Panc1 (cell line): Measurements from ENCODE around the gene FAM237B. TPM values are rescaled to one million over a fixed set of nuclear protein-coding genes. Genes with fewer than 3 reads are reported as not detected.

Source experiments
- ATAC-seq: fragments of 200-7000 bp; cut with Tn5 transposase; 2 replicates; pipeline ENCODE4 v1.9.1; 2020; ENCODE audit warnings: mild to moderate bottlenecking, moderate library complexity
- BruUV-seq: library from RNA; stranded (reverse); fragments of 400-500 nt; replicated peaks from 2 replicates; lab custom pipeline; 2021; lab: Mats Ljungman, UMichigan
- CTCF ChIA-PET: fragments of 300-600 bp; sonication (Branson Sonifier 250); formaldehyde crosslinking; loops from one replicate; lab custom pipeline; 2022; ENCODE audit warnings: antibody characterized with exemption; lab: Charles Lee
- POLR2A ChIA-PET: fragments of 300-600 bp; sonication (Branson Sonifier 250); formaldehyde crosslinking; loops from one replicate; lab custom pipeline; 2022; ENCODE audit warnings: antibody characterized with exemption; lab: Charles Lee
- DNase-seq: peaks from one replicate; pipeline ENCODE4 v3.0.0-alpha.2; 2010; ENCODE audit warnings: low read depth, low spot score
- H3K27ac ChIP-seq: 2 replicates; pipeline ENCODE4 v1.5.1; 2011; ENCODE audit warnings: mild to moderate bottlenecking, low read length, inconsistent platforms
- H3K27me3 ChIP-seq: fragments of 200-500 bp; sonication (Bioruptor generic); 2 replicates; pipeline ENCODE4 v1.6.0; 2014; ENCODE audit warnings: low read length, inconsistent platforms; ENCODE audit not compliant: control insufficient read depth, insufficient read depth
- H3K36me3 ChIP-seq: fragments of 200-500 bp; sonication (Bioruptor generic); 2 replicates; pipeline ENCODE4 v1.5.1; 2014; ENCODE audit warnings: inconsistent platforms, mild to moderate bottlenecking, low read length, moderate library complexity; ENCODE audit not compliant: control insufficient read depth, insufficient read depth
- H3K4me1 ChIP-seq: 2 replicates; pipeline ENCODE4 v1.5.1; 2011; ENCODE audit warnings: inconsistent platforms, mild to moderate bottlenecking, low read length, moderate library complexity; ENCODE audit not compliant: control insufficient read depth, insufficient read depth
- H3K4me3 ChIP-seq, 2 experiments: 2 replicates each; pipeline ENCODE4 v1.5.1; 2011 to 2012; ENCODE audit warnings: low read depth in 2 of 2, low read length in 2 of 2, mild to moderate bottlenecking in 2 of 2, inconsistent platforms in 1 of 2, moderate library complexity in 1 of 2
- H3K9me3 ChIP-seq: fragments of 200-500 bp; sonication (Bioruptor generic); 2 replicates; pipeline ENCODE4 v1.5.1; 2014; ENCODE audit warnings: low read depth, mild to moderate bottlenecking, inconsistent platforms, low read length, moderate library complexity; ENCODE audit not compliant: control insufficient read depth, insufficient read depth
- POLR2AphosphoS5 ChIP-seq: IDR thresholded peaks from 2 replicates; pipeline ENCODE4 v1.6.1; 2012; ENCODE audit warnings: mild to moderate bottlenecking, low read depth, low read length, moderate library complexity
- REST ChIP-seq, 2 experiments: IDR thresholded peaks; 2 replicates each; pipeline ENCODE4 v1.6.1; 2011 to 2012; ENCODE audit warnings: low read depth in 2 of 2, control low read depth in 1 of 2, low read length in 1 of 2, mild to moderate bottlenecking in 1 of 2, moderate library complexity in 1 of 2; ENCODE audit not compliant: insufficient read depth in 1 of 2
- SIN3A ChIP-seq: IDR thresholded peaks from 2 replicates; pipeline ENCODE4 v1.6.1; 2012; ENCODE audit warnings: low read depth, mild to moderate bottlenecking, low read length, moderate library complexity, borderline replicate concordance; ENCODE audit not compliant: insufficient read depth
- TCF7L2 ChIP-seq: IDR thresholded peaks from 2 replicates; pipeline ENCODE4 v1.6.1; 2011; ENCODE audit warnings: mild to moderate bottlenecking, low read depth, low read length, inconsistent platforms
- in situ Hi-C: cut with HindIII; loops from 2 replicates; pipeline ENCODE4 v1.10.0; 2016; ENCODE audit warnings: low sequenced_read_pairs, low pct_unique_long_range_greater_than_20kb
- intact Hi-C: fragments of 100-400 bp; cut with micrococcal nuclease; formaldehyde crosslinking; loops from one replicate; pipeline ENCODE4 v1.10.0; 2022; ENCODE audit not compliant: unreplicated experiment
- total RNA-seq: library from RNA; stranded (reverse); gene quantifications from one replicate; pipeline ENCODE4 v1.2.1, GENCODE V29; 2021; ENCODE audit not compliant: unreplicated experiment
- TF ChIP-seq, protein P1 (sequence below): fragments of 450-650 bp; IDR thresholded peaks from 2 replicates; pipeline ENCODE4 v1.5.1; 2017; ENCODE audit warnings: mild to moderate bottlenecking

Gene FAM237B
- total RNA-seq, 1 experiment from 2014 or later = not detected

- no peaks in the 10 kb centered on the region for H3K36me3 ChIP-seq
- no peaks in the 10 kb centered on the region for H3K9me3 ChIP-seq
- CTCF ChIA-PET = no interaction called here
- no peak overlapping the region for H3K4me3 ChIP-seq
- intact Hi-C loops = no loop called here
- no TSS peak for BruUV-seq
- H3K27ac ChIP-seq = no peak overlapping the region
- peaks cover 3% of the 10 kb centered on the region; the same call in 1 of the 2 replicates for H3K27me3 ChIP-seq
- POLR2A ChIA-PET = no interaction called here
- DNase-seq (no peak), ATAC-seq (no peak)
- in situ Hi-C loops = no loop called here
- H3K4me1 ChIP-seq = no peaks in the 10 kb centered on the region
- TF ChIP-seq SIN3A = no peak
- no peak for TF ChIP-seq REST (IDR thresholded peaks at IDR 0.05; ENCODE audit: insufficient read depth in 1 of 2, low read depth in 2 of 2, low read length in 1 of 2)
- TF ChIP-seq, protein P1, sequence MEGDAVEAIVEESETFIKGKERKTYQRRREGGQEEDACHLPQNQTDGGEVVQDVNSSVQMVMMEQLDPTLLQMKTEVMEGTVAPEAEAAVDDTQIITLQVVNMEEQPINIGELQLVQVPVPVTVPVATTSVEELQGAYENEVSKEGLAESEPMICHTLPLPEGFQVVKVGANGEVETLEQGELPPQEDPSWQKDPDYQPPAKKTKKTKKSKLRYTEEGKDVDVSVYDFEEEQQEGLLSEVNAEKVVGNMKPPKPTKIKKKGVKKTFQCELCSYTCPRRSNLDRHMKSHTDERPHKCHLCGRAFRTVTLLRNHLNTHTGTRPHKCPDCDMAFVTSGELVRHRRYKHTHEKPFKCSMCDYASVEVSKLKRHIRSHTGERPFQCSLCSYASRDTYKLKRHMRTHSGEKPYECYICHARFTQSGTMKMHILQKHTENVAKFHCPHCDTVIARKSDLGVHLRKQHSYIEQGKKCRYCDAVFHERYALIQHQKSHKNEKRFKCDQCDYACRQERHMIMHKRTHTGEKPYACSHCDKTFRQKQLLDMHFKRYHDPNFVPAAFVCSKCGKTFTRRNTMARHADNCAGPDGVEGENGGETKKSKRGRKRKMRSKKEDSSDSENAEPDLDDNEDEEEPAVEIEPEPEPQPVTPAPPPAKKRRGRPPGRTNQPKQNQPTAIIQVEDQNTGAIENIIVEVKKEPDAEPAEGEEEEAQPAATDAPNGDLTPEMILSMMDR = no peak
- TF ChIP-seq TCF7L2 = no peak
- no peak for TF ChIP-seq POLR2AphosphoS5
Observed at GRCh38 chr7:90269163-90269562, 51.9 kb downstream of the FAM237B start.

DNA sequence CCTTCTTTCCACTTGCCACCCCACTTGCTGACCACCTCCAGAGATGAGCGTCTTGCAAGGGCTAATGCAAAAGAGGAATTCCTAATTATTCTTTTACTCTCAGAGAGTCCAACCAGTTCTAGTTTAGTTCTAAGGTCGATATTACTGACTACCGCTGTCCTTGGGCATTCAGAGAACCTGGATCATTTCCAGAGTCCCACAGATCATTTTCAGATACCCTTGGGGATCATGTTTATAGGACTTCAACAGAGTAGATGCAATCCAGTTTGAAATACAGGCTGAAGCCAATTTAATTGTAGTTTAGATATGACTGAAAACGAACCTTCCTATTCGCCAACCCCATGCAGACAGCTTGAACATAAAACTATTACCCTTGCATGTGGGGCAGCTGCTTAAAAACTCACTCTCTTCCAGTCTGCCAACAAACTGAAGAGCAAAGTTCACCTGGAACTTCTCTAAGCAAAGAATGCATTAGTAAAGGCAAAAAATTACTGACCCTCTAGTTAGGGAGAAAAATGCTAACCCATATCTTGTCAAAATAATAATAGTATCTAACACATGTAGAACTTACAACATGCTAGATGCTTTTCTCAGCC lies 53.7 kb downstream of the FAM237B start:
- ChIA-PET POLR2A (no interaction called here), CTCF (no interaction called here)
- ATAC-seq = no peak
- intact Hi-C loops = no loop called here
- Histone ChIP-seq H3K27ac (no peak overlapping the region), H3K36me3 (no peaks in the 10 kb centered on the region), H3K4me1 (no peaks in the 10 kb centered on the region), H3K27me3 (peaks cover 3% of the 10 kb centered on the region; the same call in 1 of the 2 replicates), H3K9me3 (no peaks in the 10 kb centered on the region), H3K4me3 (no peak overlapping the region)
- in situ Hi-C loops = no loop called here
- DNase-seq = no peak
- no TSS peak for BruUV-seq
- TF ChIP-seq REST (IDR thresholded peaks at IDR 0.05; ENCODE audit: insufficient read depth in 1 of 2, low read depth in 2 of 2, low read length in 1 of 2) (no peak), TCF7L2 (no peak), POLR2AphosphoS5 (no peak), SIN3A (no peak)
- TF ChIP-seq, protein P1 = no peak
